Measurements from ENCODE around the gene CCDC85C.

The CCDC85C gene

DNA sequence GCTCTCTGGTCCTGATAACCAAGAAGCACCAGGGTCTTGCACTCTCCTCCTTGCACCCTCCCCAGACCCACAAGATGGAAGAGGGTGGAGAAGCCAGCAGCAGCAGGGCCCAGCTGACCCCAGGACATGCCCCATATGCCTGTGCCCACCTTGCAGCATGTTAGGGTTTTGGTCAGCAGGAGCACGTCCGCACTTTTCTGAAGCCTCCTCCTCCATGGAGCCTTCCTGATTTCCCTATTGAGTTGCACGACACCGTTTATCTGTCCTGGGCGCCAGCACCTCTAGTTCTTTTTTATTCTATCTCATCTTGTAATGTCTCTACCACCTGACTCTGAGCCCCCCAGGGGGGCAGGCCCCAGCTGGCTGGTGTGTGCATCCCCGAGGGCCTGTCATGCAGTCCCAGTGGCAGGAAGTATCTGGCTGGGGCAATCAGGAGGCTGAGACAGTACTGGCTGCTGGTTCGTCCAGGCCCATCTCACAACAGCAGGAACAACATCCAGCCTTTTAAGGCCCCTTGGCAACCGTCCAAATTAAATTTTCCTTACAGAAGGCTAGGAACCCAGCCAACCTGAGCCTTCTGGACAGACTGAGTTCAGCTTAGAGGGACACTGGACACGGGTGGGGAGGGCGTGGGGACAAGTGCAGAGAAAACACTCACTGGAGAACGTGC, 39.6 kb downstream of the CCDC85C start:
- Histone ChIP-seq H3K36me3 (ENCODE audit: control insufficient read depth, low read depth, low read length) (no peaks in the 10 kb centered on the region), H3K27me3 (ENCODE audit: control insufficient read depth, insufficient read depth, low read length) (no peaks in the 10 kb centered on the region), H3K4me3 (ENCODE audit: low read length) (no peak overlapping the region), H3K4me1 (ENCODE audit: control insufficient read depth, low read depth, low read length) (peaks cover 39% of the 10 kb centered on the region), H3K9me3 (ENCODE audit: control insufficient read depth, low read depth, low read length) (no peaks in the 10 kb centered on the region), H3K27ac (ENCODE audit: low read length) (no peak overlapping the region), H3K9ac (ENCODE audit: low read length) (no peak overlapping the region)

DNA sequence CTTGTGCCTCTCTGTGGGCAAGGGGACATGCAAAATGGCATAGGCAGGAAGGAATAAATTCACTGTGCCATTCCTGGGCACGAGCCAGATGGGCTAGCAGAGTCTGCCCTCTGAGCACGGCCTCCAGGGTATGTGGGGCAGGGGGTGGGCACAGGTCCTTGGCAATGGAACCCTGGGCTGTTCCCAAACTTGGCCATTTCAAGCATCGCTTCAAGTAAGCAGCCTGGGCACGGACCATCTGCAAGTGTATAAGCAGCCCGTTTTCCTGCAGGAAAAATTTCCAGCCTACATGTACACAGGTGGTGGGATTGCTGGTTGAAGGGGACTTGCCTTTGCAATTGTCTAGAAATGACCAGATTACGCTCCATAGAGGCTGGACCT, 40.3 kb downstream of the CCDC85C start:
- no peak overlapping the region for H3K27ac ChIP-seq (ENCODE audit: low read length)

DNA sequence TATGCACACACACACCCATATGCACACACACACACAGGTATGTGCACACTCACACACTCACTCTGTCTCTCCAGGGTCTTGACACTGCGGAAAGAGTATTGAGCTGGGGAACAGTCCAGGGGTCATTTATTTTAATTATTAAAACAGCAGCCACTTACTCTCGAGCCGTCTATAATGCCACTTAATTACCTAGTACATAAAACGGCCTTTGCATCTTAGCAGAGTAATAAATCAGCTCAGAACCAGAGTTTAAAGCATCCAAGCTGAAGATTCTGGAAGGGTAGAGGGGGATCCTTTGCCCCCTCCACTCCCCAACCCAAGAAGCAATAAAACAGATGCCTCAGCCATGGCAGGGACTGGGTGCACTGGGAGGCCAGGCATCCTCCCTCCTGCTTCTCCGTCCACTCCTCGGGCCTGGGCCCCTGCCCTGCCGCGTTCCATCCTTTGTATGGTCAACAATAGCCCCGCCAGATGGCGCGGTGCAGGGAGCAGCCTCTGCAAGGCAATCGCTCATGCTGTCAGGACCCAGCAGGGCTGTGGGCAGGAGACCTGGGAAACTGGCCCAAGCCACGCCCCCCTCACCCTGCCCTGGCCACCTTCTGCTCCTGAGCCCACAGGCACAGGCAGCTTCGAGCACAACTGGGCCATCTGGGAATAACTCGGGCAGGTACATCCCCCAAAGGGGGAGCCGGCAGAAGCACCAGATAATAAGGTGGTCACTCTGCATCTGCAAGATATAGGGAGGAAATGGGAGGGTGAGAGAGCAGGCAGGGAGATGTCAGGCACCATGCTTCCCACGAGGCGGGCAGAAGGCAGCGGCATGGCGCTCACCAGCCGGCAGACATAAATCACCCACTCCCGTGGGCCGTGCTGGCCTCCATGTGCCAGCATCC, 40.9 kb downstream of the CCDC85C start:
- no peak overlapping the region for H3K27ac ChIP-seq (ENCODE audit: low read length)
- no peaks in the 10 kb centered on the region for H3K9me3 ChIP-seq (ENCODE audit: control insufficient read depth, low read depth, low read length)
- no peak overlapping the region for H3K9ac ChIP-seq (ENCODE audit: low read length)
- peaks cover 35% of the 10 kb centered on the region for H3K4me1 ChIP-seq (ENCODE audit: control insufficient read depth, low read depth, low read length)
- H3K4me3 ChIP-seq (ENCODE audit: low read length) = no peak overlapping the region
- H3K27me3 ChIP-seq (ENCODE audit: control insufficient read depth, insufficient read depth, low read length) = no peaks in the 10 kb centered on the region
- no peaks in the 10 kb centered on the region for H3K36me3 ChIP-seq (ENCODE audit: control insufficient read depth, low read depth, low read length)

More for the DNA sequence above, 40.3 kb downstream of the CCDC85C start:
- Histone ChIP-seq H3K9ac (ENCODE audit: low read length) (no peak overlapping the region), H3K4me1 (ENCODE audit: control insufficient read depth, low read depth, low read length) (peaks cover 39% of the 10 kb centered on the region), H3K27me3 (ENCODE audit: control insufficient read depth, insufficient read depth, low read length) (no peaks in the 10 kb centered on the region), H3K9me3 (ENCODE audit: control insufficient read depth, low read depth, low read length) (no peaks in the 10 kb centered on the region), H3K4me3 (ENCODE audit: low read length) (no peak overlapping the region), H3K36me3 (ENCODE audit: control insufficient read depth, low read depth, low read length) (no peaks in the 10 kb centered on the region)

DNA sequence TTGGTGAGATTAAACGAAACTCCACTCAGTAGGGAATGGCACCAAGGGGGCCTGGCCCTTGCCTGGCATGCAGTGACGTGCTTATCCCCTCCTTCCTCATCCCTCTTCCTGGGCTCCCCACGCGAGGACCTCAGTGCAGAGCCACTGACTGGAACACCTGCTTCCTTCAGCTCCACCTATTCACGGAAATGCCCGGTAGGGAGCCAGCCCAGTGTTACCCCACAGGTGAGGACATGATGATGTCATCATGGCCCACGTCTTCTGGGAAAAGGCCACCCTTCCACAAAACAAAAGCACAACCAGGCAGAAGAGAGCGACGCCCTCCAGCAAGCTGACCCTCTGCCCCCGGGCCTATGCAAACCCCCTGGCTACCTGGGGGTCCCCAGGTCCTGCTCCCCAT, 42.1 kb downstream of the CCDC85C start:
- Histone ChIP-seq H3K27ac (ENCODE audit: low read length) (no peak overlapping the region), H3K4me3 (ENCODE audit: low read length) (no peak overlapping the region), H3K9ac (ENCODE audit: low read length) (no peak overlapping the region), H3K36me3 (ENCODE audit: control insufficient read depth, low read depth, low read length) (no peaks in the 10 kb centered on the region), H3K4me1 (ENCODE audit: control insufficient read depth, low read depth, low read length) (peaks cover 35% of the 10 kb centered on the region), H3K9me3 (ENCODE audit: control insufficient read depth, low read depth, low read length) (no peaks in the 10 kb centered on the region), H3K27me3 (ENCODE audit: control insufficient read depth, insufficient read depth, low read length) (no peaks in the 10 kb centered on the region)

DNA sequence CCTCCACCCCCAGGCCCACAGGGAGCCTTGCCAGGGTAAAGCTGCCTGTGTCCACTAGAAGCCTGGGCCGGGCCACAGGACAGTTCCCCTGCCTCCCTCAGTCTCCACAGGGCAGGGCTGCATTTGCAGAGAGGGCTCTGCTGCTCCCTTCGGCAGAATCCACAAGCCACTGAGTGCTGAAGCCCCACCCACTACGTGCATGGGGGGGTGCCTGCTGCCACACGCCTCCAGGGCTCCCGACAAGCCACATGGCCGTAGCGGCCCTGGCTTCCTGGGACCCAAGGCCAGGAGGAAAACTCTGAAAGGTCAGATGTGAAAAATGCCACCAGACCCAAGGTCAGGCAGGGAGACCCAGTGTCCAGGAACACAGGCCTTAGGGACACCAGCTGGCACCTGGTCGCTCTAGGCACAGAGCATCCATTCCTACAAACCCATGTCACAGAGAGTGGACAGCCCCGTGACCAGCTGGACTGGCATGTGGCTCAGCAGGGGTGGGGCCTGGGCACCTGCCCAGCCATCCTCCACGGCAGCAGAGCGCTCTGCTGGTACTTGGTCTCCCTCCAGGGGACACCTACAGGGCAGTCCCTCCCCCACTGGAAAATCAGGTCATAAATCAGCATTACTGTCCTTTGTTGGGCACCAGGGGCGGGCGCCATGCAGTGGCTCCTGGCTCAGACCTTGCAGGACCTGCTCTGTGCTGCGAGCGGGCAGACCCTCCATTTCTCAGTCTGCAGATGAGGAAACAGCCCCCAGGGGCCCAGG, 42.9 kb downstream of the CCDC85C start:
- peaks cover 31% of the 10 kb centered on the region for H3K4me1 ChIP-seq (ENCODE audit: control insufficient read depth, low read depth, low read length)
- H3K27ac ChIP-seq (ENCODE audit: low read length) = no peak overlapping the region
- no peaks in the 10 kb centered on the region for H3K36me3 ChIP-seq (ENCODE audit: control insufficient read depth, low read depth, low read length)
- no peaks in the 10 kb centered on the region for H3K9me3 ChIP-seq (ENCODE audit: control insufficient read depth, low read depth, low read length)
- no peak overlapping the region for H3K4me3 ChIP-seq (ENCODE audit: low read length)
- no peak overlapping the region for H3K9ac ChIP-seq (ENCODE audit: low read length)
- no peaks in the 10 kb centered on the region for H3K27me3 ChIP-seq (ENCODE audit: control insufficient read depth, insufficient read depth, low read length)

DNA sequence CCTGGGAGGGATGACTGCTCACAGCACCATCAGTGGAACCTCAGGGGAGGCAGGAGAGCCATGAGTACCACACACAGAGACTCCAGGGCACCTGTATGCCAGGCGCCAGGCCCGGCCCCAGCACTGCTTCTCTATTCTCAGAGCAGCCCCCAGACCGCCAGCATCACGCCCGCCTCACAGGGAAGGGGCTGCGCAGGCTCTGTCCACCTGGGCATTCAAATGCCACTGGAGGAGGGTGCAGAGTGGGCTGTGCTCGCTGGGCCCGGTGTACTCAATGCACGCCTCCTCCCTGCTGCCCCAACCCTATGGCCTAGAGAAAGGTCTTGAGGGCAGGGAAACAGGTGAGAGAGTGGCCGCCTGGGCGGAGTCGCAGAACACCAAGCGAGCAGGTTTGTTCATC, 43.6 kb downstream of the CCDC85C start:
- Histone ChIP-seq H3K4me3 (ENCODE audit: low read length) (no peak overlapping the region), H3K4me1 (ENCODE audit: control insufficient read depth, low read depth, low read length) (peaks cover 29% of the 10 kb centered on the region), H3K9ac (ENCODE audit: low read length) (no peak overlapping the region), H3K27me3 (ENCODE audit: control insufficient read depth, insufficient read depth, low read length) (no peaks in the 10 kb centered on the region), H3K9me3 (ENCODE audit: control insufficient read depth, low read depth, low read length) (no peaks in the 10 kb centered on the region), H3K36me3 (ENCODE audit: control insufficient read depth, low read depth, low read length) (no peaks in the 10 kb centered on the region), H3K27ac (ENCODE audit: low read length) (no peak overlapping the region)

DNA sequence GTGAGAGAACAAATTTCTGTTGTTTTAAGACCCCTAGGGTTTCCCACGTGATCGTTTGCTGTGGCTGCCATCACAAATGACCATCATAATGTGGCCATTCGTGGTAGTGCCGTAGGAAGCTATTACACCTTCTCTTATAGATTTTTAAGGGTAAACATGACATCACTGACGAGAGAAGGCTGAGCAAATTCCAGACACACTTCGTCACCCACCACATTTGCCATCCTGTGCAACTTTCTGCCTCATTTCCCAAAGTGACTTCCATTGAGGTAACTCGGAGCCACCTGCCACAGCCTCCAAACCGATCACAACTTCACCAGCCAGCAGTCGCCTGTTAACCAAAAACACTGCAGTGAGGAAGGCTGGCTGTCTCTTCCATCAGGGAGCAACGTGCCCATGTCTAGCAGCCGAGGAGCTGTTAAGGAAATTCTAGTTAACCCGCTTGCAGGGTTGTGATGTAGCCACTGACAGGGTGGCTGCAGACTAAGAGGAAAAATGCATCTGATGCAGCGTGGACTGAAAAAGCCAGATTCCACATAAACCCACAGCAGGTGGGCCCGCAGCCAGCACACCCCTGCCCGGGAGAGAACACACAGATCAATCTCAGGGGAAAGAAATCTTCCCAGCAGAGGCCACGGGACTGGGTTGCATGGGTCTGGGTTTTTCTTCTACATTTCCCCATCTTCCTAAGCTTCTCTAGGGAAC, 44.6 kb downstream of the CCDC85C start:
- H3K36me3 ChIP-seq (ENCODE audit: control insufficient read depth, low read depth, low read length) = no peaks in the 10 kb centered on the region
- H3K9ac ChIP-seq (ENCODE audit: low read length) = no peak overlapping the region
- no peak overlapping the region for H3K4me3 ChIP-seq (ENCODE audit: low read length)
- peaks cover 24% of the 10 kb centered on the region for H3K4me1 ChIP-seq (ENCODE audit: control insufficient read depth, low read depth, low read length)
- no peaks in the 10 kb centered on the region for H3K27me3 ChIP-seq (ENCODE audit: control insufficient read depth, insufficient read depth, low read length)
- H3K9me3 ChIP-seq (ENCODE audit: control insufficient read depth, low read depth, low read length) = no peaks in the 10 kb centered on the region
- H3K27ac ChIP-seq (ENCODE audit: low read length) = no peak overlapping the region

DNA sequence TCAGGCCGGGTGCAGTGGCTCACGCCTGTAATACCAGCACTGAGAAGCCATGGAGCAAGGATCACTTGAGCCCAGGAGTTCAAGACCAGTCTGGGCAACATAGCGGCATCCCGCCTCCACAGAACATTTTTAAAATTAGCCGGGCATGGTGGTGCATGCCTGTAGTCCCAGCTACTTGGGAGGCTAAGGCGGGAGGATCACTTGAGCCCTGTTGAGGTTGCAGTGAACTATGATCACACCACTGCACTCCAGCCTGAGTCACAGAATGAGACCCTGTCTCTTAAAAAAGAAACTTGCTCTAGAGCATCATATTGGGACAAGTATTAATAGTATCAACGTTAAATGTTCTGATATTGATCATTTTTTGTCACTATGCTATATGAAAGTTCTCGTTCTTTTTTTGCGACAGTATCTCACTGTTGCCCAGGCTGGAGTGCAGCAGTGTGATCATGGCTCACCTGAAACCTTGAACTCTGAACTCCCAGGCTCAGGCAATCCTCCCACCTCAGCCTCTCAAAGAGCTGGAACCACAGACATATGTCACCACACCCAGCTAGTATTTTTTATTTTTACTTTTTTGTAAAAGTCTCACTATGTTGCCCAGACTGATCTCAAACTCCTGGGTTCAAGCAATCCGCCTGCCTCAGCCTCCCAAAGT, 47.7 kb downstream of the CCDC85C start:
- no peak overlapping the region for H3K27ac ChIP-seq (ENCODE audit: low read length)
- H3K4me1 ChIP-seq (ENCODE audit: control insufficient read depth, low read depth, low read length) = no peaks in the 10 kb centered on the region
- no peaks in the 10 kb centered on the region for H3K9me3 ChIP-seq (ENCODE audit: control insufficient read depth, low read depth, low read length)
- no peaks in the 10 kb centered on the region for H3K36me3 ChIP-seq (ENCODE audit: control insufficient read depth, low read depth, low read length)
- H3K9ac ChIP-seq (ENCODE audit: low read length) = no peak overlapping the region
- H3K27me3 ChIP-seq (ENCODE audit: control insufficient read depth, insufficient read depth, low read length) = no peaks in the 10 kb centered on the region
- H3K4me3 ChIP-seq (ENCODE audit: low read length) = no peak overlapping the region

DNA sequence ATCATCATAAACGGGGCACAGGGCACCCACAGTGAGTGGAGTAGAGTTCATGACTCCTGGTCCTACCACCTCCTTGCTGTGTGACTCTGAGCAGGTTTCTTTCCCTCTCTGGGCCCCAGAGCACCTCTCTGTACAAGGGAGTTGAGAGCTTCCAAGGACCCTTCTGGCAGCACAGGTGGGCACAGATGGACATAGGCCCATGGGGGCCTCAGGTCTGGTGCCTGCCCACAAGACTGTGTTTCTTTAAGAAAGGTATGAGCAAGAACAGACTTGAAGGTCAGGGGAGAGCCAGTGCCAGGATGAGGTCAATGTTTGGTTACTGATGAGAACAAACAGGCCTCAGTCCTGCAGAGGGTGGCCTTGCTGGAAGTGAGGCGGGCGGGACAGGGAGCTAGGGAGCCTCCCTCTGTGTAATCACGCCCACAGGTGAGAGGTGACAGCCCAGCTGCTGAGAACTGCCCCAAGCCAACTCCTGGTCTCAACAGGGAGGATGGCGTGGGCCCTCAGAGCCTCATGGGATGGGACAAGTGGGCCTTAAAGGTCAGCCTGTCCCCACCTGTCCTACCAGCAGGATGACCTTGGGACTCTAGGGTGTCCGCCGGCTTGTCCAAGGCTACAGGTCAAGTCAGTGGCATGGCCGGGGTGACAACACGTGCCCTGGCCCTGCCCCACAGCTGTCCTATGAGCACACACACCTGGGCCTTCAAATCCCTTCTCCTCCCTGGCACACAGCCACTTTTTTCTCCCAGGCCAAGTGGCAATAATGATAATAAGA, 49.1 kb downstream of the CCDC85C start:
- H3K4me3 ChIP-seq (ENCODE audit: low read length) = no peak overlapping the region
- H3K27ac ChIP-seq (ENCODE audit: low read length) = no peak overlapping the region
- H3K4me1 ChIP-seq (ENCODE audit: control insufficient read depth, low read depth, low read length) = no peaks in the 10 kb centered on the region
- H3K9ac ChIP-seq (ENCODE audit: low read length) = no peak overlapping the region
- no peaks in the 10 kb centered on the region for H3K27me3 ChIP-seq (ENCODE audit: control insufficient read depth, insufficient read depth, low read length)
- no peaks in the 10 kb centered on the region for H3K36me3 ChIP-seq (ENCODE audit: control insufficient read depth, low read depth, low read length)
- no peaks in the 10 kb centered on the region for H3K9me3 ChIP-seq (ENCODE audit: control insufficient read depth, low read depth, low read length)

DNA sequence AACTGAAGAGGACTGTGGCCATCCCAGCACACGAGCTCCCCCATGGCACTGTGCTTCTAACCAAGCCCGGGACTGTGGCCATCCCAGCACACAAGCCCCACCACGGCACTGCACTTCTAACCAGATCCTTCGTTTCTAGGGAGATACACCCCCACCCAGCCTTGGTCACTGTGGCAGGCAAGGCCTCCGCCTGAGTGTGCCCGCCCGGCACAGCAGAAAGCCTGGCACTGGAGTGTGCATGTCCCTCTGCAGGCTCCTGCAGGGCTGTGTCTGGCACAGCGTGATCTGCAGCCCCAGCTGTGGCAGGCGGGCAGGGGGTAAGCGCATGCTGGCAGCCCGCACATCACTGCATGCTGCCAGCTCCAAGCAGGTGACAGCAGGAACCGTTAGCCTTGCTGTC, 49.8 kb downstream of the CCDC85C start:
- H3K27ac ChIP-seq (ENCODE audit: low read length) = no peak overlapping the region
- H3K27me3 ChIP-seq (ENCODE audit: control insufficient read depth, insufficient read depth, low read length) = no peaks in the 10 kb centered on the region
- H3K4me1 ChIP-seq (ENCODE audit: control insufficient read depth, low read depth, low read length) = peaks cover 6% of the 10 kb centered on the region
- no peak overlapping the region for H3K9ac ChIP-seq (ENCODE audit: low read length)
- no peak overlapping the region for H3K4me3 ChIP-seq (ENCODE audit: low read length)
- no peaks in the 10 kb centered on the region for H3K36me3 ChIP-seq (ENCODE audit: control insufficient read depth, low read depth, low read length)
- H3K9me3 ChIP-seq (ENCODE audit: control insufficient read depth, low read depth, low read length) = no peaks in the 10 kb centered on the region
